DOHH2 (cell line): ENCODE data around the gene MCM6.

Experiments used
- CTCF ChIP-seq: fragments of 200-600 bp; sonication (generic); IDR thresholded peaks from one replicate; pipeline ENCODE4 v1.5.1; 2014; ENCODE audit warnings: antibody characterized with exemption, mild to moderate bottlenecking, low read depth, low read length; ENCODE audit not compliant: poor library complexity, severe bottlenecking
- EZH2phosphoT487 ChIP-seq: fragments of 200-600 bp; sonication (generic); IDR thresholded peaks from 2 replicates; pipeline ENCODE4 v1.6.1; 2017; ENCODE audit warnings: borderline replicate concordance, mild to moderate bottlenecking, antibody characterized with exemption, low read length, moderate library complexity, mixed read lengths

- TF ChIP-seq CTCF (no peak), EZH2phosphoT487 (no peak)
Measured at GRCh38 chr2:135825550-135826176, 50.6 kb downstream of the MCM6 start.
